ENCODE measurements around the gene DISC1. TPM values are rescaled to one million over a fixed set of nuclear protein-coding genes. Genes with fewer than 3 reads are reported as not detected.

DISC1 gene
- 21.9 and 25.1 TPM in 2 replicates for total RNA-seq

DNA sequence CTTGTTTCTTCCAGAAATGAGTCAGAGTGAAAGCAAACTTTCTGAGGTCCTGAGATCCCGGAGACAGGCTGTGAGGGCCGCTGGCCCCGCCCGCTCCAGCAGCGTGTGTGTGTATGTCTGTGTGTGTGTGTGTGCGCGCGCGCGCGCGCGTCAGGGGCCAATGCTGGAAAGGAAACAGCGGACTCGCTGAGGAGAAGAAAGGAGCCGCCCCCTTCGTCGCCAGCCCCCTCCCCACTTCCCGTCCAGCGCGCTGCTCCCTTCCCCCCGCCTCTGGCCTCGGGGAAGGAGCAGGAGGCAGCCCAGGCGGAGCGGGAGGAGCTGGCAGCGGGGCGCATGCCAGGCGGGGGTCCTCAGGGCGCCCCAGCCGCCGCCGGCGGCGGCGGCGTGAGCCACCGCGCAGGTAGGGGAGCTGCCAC, at the start of gene DISC1:
Gene DISC1, plus strand, starts transcription at position 256 of the 416 bp plus-strand sequence. Its CDS starts 78 bp downstream, at position 334.

Small RNAs within 50 kb of the gene (small RNA-seq; reads per million reads assigned to genes)
- gene RF02102 = not detected
- not detected for gene RNU5A-5P

Other genes starting within 250 kb of the DISC1 start
- gene EGLN1, start 204.5 kb upstream of the DISC1 start, total RNA-seq = 58.5 and 69.6 TPM in 2 replicates
- 32.0 and 35.7 TPM in 2 replicates for gene TSNAX, start 98.1 kb upstream of the DISC1 start, total RNA-seq

Data from vein endothelial cell (primary cell).